ENCODE measurements around the gene CDCA4. TPM values are rescaled to one million over a fixed set of nuclear protein-coding genes. Genes with fewer than 3 reads are reported as not detected.

Gene CDCA4
- total and polyA plus RNA-seq, 2 experiments from 2014 or later: 24.0 to 27.5 TPM

GRCh38 chr14:104979758-104980610 is 40.9 kb downstream of the CDCA4 start:
- Histone ChIP-seq H3K4me3 (no peak overlapping the region), H3K4me2 (ENCODE audit: unreplicated experiment) (no peak overlapping the region), H4K20me1 (ENCODE audit: insufficient read depth) (no peaks in the 10 kb centered on the region), H3K4me1 (ENCODE audit: insufficient read depth) (peaks cover 3% of the 10 kb centered on the region; the same call in 1 of the 2 replicates), H3K9me2 (ENCODE audit: insufficient read depth) (no peaks in the 10 kb centered on the region), H3K27me3 (replicated peaks; ENCODE audit: insufficient read depth) (no peaks in the 10 kb centered on the region), H3K9me3 (ENCODE audit: low read depth) (no peaks in the 10 kb centered on the region), H3K36me3 (ENCODE audit: low read depth) (no peaks in the 10 kb centered on the region), H3K27ac (no peak overlapping the region), H3F3A (ENCODE audit: insufficient read depth) (no peaks in the 10 kb centered on the region), H3K9ac (no peak overlapping the region), H3K79me2 (ENCODE audit: insufficient read depth) (no peaks in the 10 kb centered on the region), H2AFZ (no peak overlapping the region)
- TF ChIP-seq EZH2phosphoT487 (IDR thresholded peaks at IDR 0.05; ENCODE audit: insufficient read depth, low read depth): no peak
- no peak for TF ChIP-seq EZH2 (IDR thresholded peaks at IDR 0.05; ENCODE audit: insufficient read depth, poor library complexity, severe bottlenecking)
- in situ Hi-C loops (cut with MboI): no loop called here
- whole genome bisulfite sequencing, 2 experiments (ENCODE audit: low coverage in 1 of 2, low lambda C conversion rate in 2 of 2, missing lambda C conversion rate in 2 of 2): 88 to 93% methylated on average over 18 to 19 of the region's 19 CpGs
- DNase-seq: no peak

- Histone ChIP-seq H3K9ac (peak overlapping the region; percentile 51; the same call in 1 of the 2 replicates), H3K4me3 (peak overlapping the region; percentile 65), H3K27me3 (replicated peaks; ENCODE audit: insufficient read depth) (no peaks in the 10 kb centered on the region), H3K9me3 (ENCODE audit: low read depth) (no peaks in the 10 kb centered on the region), H3K4me2 (ENCODE audit: unreplicated experiment) (peak overlapping the region; percentile 82), H3F3A (ENCODE audit: insufficient read depth) (no peaks in the 10 kb centered on the region), H3K4me1 (ENCODE audit: insufficient read depth) (peaks cover 8% of the 10 kb centered on the region), H2AFZ (peak overlapping the region; percentile 81), H4K20me1 (ENCODE audit: insufficient read depth) (no peaks in the 10 kb centered on the region), H3K36me3 (ENCODE audit: low read depth) (no peaks in the 10 kb centered on the region), H3K79me2 (ENCODE audit: insufficient read depth) (no peaks in the 10 kb centered on the region), H3K9me2 (ENCODE audit: insufficient read depth) (no peaks in the 10 kb centered on the region), H3K27ac (no peak overlapping the region)
- WGBS, 2 experiments (ENCODE audit: low coverage in 1 of 2, low lambda C conversion rate in 2 of 2, missing lambda C conversion rate in 2 of 2): 48 to 55% methylated on average over 31 to 32 of the region's 32 CpGs
- DNase-seq: no peak
- in situ Hi-C loops (cut with MboI): no loop called here
- no peak for TF ChIP-seq EZH2 (IDR thresholded peaks at IDR 0.05; ENCODE audit: insufficient read depth, poor library complexity, severe bottlenecking)
- TF ChIP-seq EZH2phosphoT487 (IDR thresholded peaks at IDR 0.05; ENCODE audit: insufficient read depth, low read depth): no peak
These were observed 41.9 kb downstream of the CDCA4 start for GRCh38 chr14:104978746-104979691.

GRCh38 chr14:104977681-104978653 is 42.9 kb downstream of the CDCA4 start, which contains the start of gene AHNAK2:
Gene AHNAK2 (minus strand): TSS chr14:104978374. CDS start chr14:104978237, 137 bp downstream.
- no peak within 1 kb of the TSS for H3K27ac ChIP-seq
- H3K9ac ChIP-seq: peak within 1 kb of the TSS; percentile 51
- no peak for TF ChIP-seq EZH2 (IDR thresholded peaks at IDR 0.05; ENCODE audit: insufficient read depth, poor library complexity, severe bottlenecking)
- TF ChIP-seq EZH2phosphoT487 (IDR thresholded peaks at IDR 0.05; ENCODE audit: insufficient read depth, low read depth): no peak
- no peaks in the 10 kb centered on the region for H3K9me3 ChIP-seq (ENCODE audit: low read depth)
- H3F3A ChIP-seq (ENCODE audit: insufficient read depth): no peaks in the 10 kb centered on the region
- H2AFZ ChIP-seq: peak within 1 kb of the TSS; percentile 81
- peak; percentile 90 for DNase-seq
- WGBS, 2 experiments (ENCODE audit: low coverage in 1 of 2, low lambda C conversion rate in 2 of 2, missing lambda C conversion rate in 2 of 2): 10 to 15% methylated on average over 33 to 56 of the region's 111 CpGs
- H3K79me2 ChIP-seq (ENCODE audit: insufficient read depth): no peaks in the 10 kb centered on the region
- in situ Hi-C loops (cut with MboI): no loop called here
- peaks cover 10% of the 10 kb centered on the region for H3K4me1 ChIP-seq (ENCODE audit: insufficient read depth)
- no peaks in the 10 kb centered on the region for H3K9me2 ChIP-seq (ENCODE audit: insufficient read depth)
- peak within 1 kb of the TSS; percentile 68 for H3K4me3 ChIP-seq
- no peaks in the 10 kb centered on the region for H4K20me1 ChIP-seq (ENCODE audit: insufficient read depth)
- no peaks in the 10 kb centered on the region for H3K27me3 ChIP-seq (replicated peaks; ENCODE audit: insufficient read depth)
- peak within 1 kb of the TSS; percentile 82 for H3K4me2 ChIP-seq (ENCODE audit: unreplicated experiment)
- no peaks in the 10 kb centered on the region for H3K36me3 ChIP-seq (ENCODE audit: low read depth)
